ENCODE data around the gene SH2D3C. TPM values are rescaled to one million over a fixed set of nuclear protein-coding genes. Genes with fewer than 3 reads are reported as not detected.

The SH2D3C gene
- total RNA-seq, 1 donor from 2014 or later = 16.0 TPM

DNA sequence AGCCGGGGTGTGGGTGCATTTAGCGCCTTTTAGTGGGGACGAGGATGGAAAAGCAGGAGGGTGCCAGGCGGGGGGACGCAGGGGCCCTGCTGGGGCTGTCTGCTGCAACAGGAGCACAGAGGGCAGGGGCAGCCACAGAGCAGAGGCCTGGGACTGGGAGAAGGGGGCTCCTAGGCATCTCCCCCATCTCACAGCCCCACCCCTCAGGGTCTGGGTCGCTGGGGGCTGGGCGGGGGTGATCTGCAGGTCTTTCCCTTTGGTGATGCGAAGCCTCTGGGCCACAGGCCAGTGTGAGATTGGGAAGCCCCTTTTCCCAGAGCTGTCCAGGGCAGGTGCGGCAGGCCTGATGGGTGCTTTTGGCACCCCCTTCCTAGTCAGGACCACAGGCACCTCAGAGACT is 48.2 kb downstream of the SH2D3C start:
- DNase-seq (ENCODE audit: low spot score) = no peak
- intact Hi-C loops (cut with DNase I) = loop anchor here (5.0 kb wide), 1 partner anchor 118 kb away; the partner anchor contains the start of gene STXBP1

- no peak for DNase-seq (ENCODE audit: low spot score)
- intact Hi-C loops (cut with DNase I) = loop anchor here (5.0 kb wide), 1 partner anchor 117 kb away; the partner anchor contains the start of gene STXBP1
Observed at GRCh38 chr9:127729522-127730256, 48.8 kb downstream of the SH2D3C start.

DNA sequence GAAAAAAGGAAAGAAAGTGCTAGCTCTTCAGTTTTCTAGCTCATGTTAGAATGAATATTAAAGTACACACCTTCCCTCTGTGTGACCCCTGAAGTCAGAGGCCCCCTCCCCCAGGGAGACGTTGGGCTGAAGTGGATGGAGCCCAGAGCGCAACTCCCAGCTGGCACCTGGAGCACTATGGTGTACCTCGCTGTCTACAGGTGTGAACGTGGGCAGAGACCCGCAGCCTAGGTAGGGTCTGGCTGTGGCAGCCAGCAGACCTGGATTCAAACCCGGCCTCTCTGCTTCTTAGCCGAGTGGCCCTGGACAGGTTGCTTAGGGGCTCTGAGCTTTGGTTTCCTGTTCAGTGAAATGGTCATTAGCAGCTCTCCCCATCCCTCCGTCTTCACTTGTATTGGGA is 49.7 kb downstream of the SH2D3C start:
- no peak for DNase-seq (ENCODE audit: low spot score)
- intact Hi-C loops (cut with DNase I) = no loop called here

DNA sequence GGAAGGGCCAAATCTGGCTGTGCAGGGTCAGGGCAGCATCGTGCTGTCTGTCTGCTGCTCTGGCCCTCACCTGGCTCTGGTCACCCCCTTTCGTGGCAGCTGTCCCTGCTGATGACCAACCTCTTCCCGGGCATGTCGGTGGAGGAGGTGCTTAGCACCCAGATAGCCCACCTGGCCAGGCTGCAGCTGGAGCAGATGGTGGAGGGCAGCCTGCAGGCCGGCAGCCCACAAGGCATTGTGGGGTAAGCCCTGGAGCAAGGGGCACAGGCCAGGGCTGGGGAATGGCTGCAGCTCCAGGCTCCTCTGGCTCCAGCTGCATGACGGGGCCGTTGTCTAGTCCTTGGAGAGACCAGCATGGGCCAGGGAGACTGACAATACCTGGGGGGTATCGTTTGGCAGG is 51.6 kb downstream of the SH2D3C start:
- DNase-seq (ENCODE audit: low spot score) = no peak
- intact Hi-C loops (cut with DNase I) = no loop called here

- DNase-seq (ENCODE audit: low spot score) = no peak
- intact Hi-C loops (cut with DNase I) = no loop called here
Observed at GRCh38 chr9:127724012-127724411, 54.5 kb downstream of the SH2D3C start.

- DNase-seq (ENCODE audit: low spot score) = no peak
- intact Hi-C loops (cut with DNase I) = no loop called here
Observed at GRCh38 chr9:127723444-127723843, 55.0 kb downstream of the SH2D3C start.

DNA sequence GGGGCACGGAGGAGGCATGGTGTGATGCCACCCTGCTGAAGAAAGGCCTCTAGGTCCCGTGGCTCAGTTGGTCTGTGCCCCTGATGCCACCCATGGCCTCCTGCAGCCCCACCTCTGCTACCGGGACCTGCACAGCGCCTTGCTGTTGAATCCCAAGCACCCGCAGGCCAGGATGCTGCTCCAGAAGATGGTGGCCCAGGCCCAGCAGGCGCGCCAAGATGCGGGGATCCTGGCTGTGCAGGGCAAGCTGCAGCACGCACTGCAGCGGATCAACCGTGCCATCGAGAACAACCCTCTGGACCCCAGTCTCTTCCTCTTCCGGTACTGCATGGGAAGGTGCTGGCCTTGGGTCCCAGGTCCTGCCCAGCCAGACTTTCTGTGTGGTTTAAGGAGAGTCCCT is 55.5 kb downstream of the SH2D3C start:
- no peak for DNase-seq (ENCODE audit: low spot score)
- intact Hi-C loops (cut with DNase I) = no loop called here

- intact Hi-C loops (cut with DNase I) = no loop called here
- DNase-seq (ENCODE audit: low spot score) = no peak
Observed at GRCh38 chr9:127722055-127722745, 56.3 kb downstream of the SH2D3C start.

DNA sequence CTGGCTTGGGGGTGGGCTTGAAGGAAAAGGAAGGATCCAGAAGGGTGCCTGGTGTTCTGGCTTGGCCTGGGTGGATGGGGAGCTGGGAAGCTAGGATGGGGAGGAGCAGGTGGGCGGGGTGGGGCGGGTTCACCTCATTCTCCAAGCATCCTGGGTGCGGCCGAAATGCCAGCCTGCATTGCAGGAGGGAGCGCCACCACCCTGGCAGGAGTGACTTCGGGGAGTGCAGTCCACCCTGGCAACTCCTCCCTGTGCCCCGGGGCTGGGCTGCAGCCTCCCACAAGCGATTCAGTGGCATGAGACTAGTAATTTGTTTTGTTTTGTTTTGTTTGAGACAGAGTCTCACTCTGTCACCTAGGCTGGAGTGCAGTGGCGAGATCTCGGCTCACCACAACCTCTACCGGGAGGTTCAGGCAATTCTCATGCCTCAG is 57.1 kb downstream of the SH2D3C start:
- DNase-seq (ENCODE audit: low spot score) = no peak
- intact Hi-C loops (cut with DNase I) = no loop called here

DNA sequence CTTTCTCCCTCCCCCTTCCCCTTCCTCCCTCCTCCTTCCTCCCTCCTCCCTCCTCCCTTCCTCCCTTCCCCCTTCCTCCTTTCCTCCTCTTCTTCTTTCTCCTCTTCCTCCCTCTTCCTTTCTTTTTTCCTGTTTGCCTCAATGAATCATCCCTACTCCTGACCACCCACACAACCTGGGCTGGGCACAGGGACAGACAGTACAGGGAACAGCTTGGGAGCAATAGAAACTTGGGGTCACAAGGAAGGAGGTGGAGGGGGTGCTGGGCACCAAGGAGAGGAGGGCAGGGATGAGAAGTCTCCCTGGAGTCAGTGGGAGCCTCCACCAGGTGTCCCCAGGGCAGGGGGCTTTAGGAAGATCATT is 57.6 kb downstream of the SH2D3C start:
- no peak for DNase-seq (ENCODE audit: low spot score)
- intact Hi-C loops (cut with DNase I) = no loop called here

- intact Hi-C loops (cut with DNase I) = no loop called here
- DNase-seq (ENCODE audit: low spot score) = no peak
Observed at GRCh38 chr9:127720031-127720864, 58.2 kb downstream of the SH2D3C start.

GRCh38 chr9:127717766-127718165 is 60.7 kb downstream of the SH2D3C start:
- DNase-seq (ENCODE audit: low spot score) = no peak

DNA sequence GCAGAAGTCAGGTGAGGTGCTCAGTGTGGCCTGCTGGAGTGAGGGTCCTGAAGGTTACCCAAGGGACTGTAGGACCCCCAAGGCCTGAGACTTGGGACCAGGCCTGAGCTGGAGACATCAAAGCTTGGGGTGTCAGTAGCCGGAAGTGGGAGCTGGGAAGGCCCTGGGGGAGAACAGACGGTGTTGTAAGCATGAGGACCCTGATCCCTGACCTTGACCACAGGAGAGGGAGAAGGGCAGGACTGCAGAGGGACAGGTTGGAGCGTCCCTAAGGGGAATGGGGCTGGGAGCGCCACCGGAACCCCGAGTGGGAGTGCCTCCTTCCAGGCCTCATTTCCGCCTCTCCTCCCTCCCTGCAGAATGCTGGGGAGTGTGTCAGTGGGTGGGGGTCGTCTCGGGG is 62.1 kb downstream of the SH2D3C start:
- intact Hi-C loops (cut with DNase I) = loop anchor here (5.0 kb wide), 1 partner anchor 104 kb away; the partner anchor contains the start of gene STXBP1
- no peak for DNase-seq (ENCODE audit: low spot score)

More at GRCh38 chr9:127717766-127718165, 60.7 kb downstream of the SH2D3C start:
- intact Hi-C loops (cut with DNase I) = loop anchor here (5.0 kb wide), 1 partner anchor 105 kb away; the partner anchor contains the start of gene STXBP1

- peak; percentile 99 for DNase-seq (ENCODE audit: low spot score)
- intact Hi-C loops (cut with DNase I) = loop anchor here (5.0 kb wide), 1 partner anchor 103 kb away; the partner anchor contains the start of gene STXBP1
Observed at GRCh38 chr9:127715470-127716337, 62.8 kb downstream of the SH2D3C start, which contains the start of the genes PTRH1 and TTC16. Gene PTRH1 (minus strand): TSS chr9:127715663. CDS start chr9:127715639, 24 bp downstream. Gene TTC16 (plus strand): TSS chr9:127716079. CDS start chr9:127716146, 67 bp downstream.

- no peak for DNase-seq (ENCODE audit: low spot score)
- intact Hi-C loops (cut with DNase I) = loop anchor here (5.0 kb wide), 1 partner anchor 103 kb away; the partner anchor contains the start of gene STXBP1
Observed at GRCh38 chr9:127714951-127715469, 63.5 kb downstream of the SH2D3C start.

DNA sequence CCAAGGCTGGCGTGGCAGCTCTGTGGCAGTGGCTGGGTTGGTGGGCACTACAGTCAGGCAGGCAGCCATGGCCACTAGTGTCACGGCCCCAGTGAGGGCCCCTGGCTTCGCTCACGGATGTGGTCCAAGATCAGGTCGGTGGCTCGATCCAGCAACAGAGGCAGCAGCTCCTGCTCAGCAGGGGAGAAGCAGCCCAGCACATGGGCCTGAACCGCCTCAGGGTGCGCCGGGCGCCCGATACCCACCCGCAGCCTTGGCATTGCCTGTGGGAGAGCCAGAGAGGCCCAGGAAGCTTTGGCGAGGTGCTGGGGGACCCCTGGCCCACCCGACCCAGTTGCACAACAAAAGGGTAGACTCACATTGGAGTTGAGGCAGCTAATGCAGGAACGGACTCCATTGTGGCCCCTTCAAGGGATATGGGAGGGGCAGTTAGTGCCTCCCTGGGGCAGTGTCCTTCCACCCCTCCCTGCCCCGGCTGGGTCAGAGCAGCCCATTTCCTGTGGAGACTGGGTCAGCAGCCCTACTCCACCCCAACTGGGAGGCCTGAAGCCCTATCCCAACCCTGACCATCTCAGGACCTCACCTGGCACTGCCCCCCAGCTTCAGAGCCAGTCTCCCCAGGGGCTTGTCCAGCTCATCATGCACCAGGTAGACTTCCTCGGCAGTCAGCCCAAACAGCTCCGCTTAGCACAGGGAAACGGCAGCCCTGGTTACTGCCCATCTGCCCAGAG is 64.3 kb downstream of the SH2D3C start:
- no peak for DNase-seq (ENCODE audit: low spot score)
- intact Hi-C loops (cut with DNase I) = no loop called here

GRCh38 chr9:127712867-127713266 is 65.6 kb downstream of the SH2D3C start:
- intact Hi-C loops (cut with DNase I) = no loop called here
- no peak for DNase-seq (ENCODE audit: low spot score)

DNA sequence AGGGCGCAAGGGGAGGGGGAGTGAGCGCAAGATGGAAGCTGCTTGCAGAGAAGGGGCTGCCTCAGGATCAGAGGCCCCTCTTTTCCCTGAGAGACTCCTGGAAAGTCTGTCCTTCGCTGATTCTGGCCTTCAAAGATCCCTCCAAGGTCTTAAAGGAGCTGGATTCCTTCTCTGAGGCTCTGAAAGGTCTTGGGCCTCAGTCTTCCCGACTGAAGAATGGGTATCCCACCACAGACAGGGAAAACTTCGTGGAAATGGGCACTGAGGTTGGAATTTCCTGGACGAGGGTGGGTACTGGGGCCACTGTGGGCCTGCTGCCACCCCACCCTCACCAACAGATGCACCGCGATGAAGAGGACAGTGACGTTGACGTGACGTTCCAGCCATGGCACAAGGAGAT is 66.1 kb downstream of the SH2D3C start:
- DNase-seq (ENCODE audit: low spot score) = no peak
- intact Hi-C loops (cut with DNase I) = no loop called here
